ENCODE results near the gene ACTL7B. TPM values are rescaled to one million over a fixed set of nuclear protein-coding genes. Genes with fewer than 3 reads are reported as not detected.

The ACTL7B gene
- polyA plus RNA-seq, 3 donors = 0.05 TPM; not detected in 2

- H3K4me3 ChIP-seq (replicated peaks in 1 of 3; ENCODE audit: low read depth in 2 of 3, low read length in 3 of 3) = no peak overlapping the region
- H3K27me3 ChIP-seq (ENCODE audit: control insufficient read depth in 2 of 2, insufficient read depth in 2 of 2, low read length in 2 of 2) = no peaks in the 10 kb centered on the region
- H3K79me2 ChIP-seq (ENCODE audit: insufficient read depth, low read length) = no peaks in the 10 kb centered on the region
- 94% methylated on average over 4 of the region's 5 CpGs for WGBS (ENCODE audit: insufficient coverage)
- no peak overlapping the region for H3K27ac ChIP-seq (ENCODE audit: low read depth in 1 of 2, low read length in 2 of 2)
- no peak overlapping the region for H2AFZ ChIP-seq (ENCODE audit: insufficient read depth, low read depth, low read length, poor library complexity, severe bottlenecking)
- H3K36me3 ChIP-seq (replicated peaks in 1 of 2; ENCODE audit: control insufficient read depth in 1 of 2, insufficient read depth in 2 of 2, low read length in 2 of 2) = no peaks in the 10 kb centered on the region
- intact Hi-C loops (cut with micrococcal nuclease) = no loop called here
- H3K4me1 ChIP-seq (ENCODE audit: control insufficient read depth in 1 of 2, insufficient read depth in 2 of 2, low read length in 2 of 2) = peaks cover 22 to 32% of the 10 kb centered on the region in 2 donors
- H3K9me3 ChIP-seq (replicated peaks in 1 of 2; ENCODE audit: control insufficient read depth in 1 of 2, insufficient read depth in 1 of 2, low read length in 2 of 2) = no peaks in the 10 kb centered on the region
- H3K4me2 ChIP-seq (replicated peaks; ENCODE audit: extremely low read depth, low read length, poor library complexity, severe bottlenecking) = no peak overlapping the region
- DNase-seq = no peak
- no peak overlapping the region for H3K9ac ChIP-seq (ENCODE audit: insufficient read depth, low read length, poor library complexity, severe bottlenecking)
- no peak for TF ChIP-seq CTCF (IDR thresholded peaks at IDR 0.05)
- no peak overlapping the region for H3K4me3 Mint-ChIP-seq
- peak overlapping the region in 1 of 7 donors; percentile 15 for H3K27ac Mint-ChIP-seq
- no peaks in the 10 kb centered on the region for H3K36me3 Mint-ChIP-seq
- H3K9me3 Mint-ChIP-seq = peaks cover 0 to 4% (median 0%) of the 10 kb centered on the region in 7 donors
- no peaks in the 10 kb centered on the region for H4K20me1 ChIP-seq (ENCODE audit: insufficient read depth, low read length)
- H3K27me3 Mint-ChIP-seq (ENCODE audit: low read depth in 3 of 3) = peaks cover 0 to 3% (median 2%) of the 10 kb centered on the region in 3 donors
- peaks cover 25% of the 10 kb centered on the region for H3K4me1 Mint-ChIP-seq
Measured at GRCh38 chr9:108836781-108837180, 19.0 kb downstream of the ACTL7B start.

- no peak overlapping the region for H3K9ac ChIP-seq (ENCODE audit: insufficient read depth, low read length, poor library complexity, severe bottlenecking)
- 95% methylated on average over 9 of the region's 9 CpGs for WGBS (ENCODE audit: insufficient coverage)
- peak overlapping the region in 1 of 7 donors; percentile 31 for H3K27ac Mint-ChIP-seq
Measured at GRCh38 chr9:108836319-108836718, 19.5 kb downstream of the ACTL7B start.

More at GRCh38 chr9:108836319-108836718, 19.5 kb downstream of the ACTL7B start:
- intact Hi-C loops (cut with micrococcal nuclease) = no loop called here
- H3K27me3 Mint-ChIP-seq (ENCODE audit: low read depth in 3 of 3) = peaks cover 0 to 3% (median 2%) of the 10 kb centered on the region in 3 donors
- no peak overlapping the region for H3K4me3 ChIP-seq (replicated peaks in 1 of 3; ENCODE audit: low read depth in 2 of 3, low read length in 3 of 3)
- peaks cover 0 to 4% (median 0%) of the 10 kb centered on the region in 7 donors for H3K9me3 Mint-ChIP-seq
- no peaks in the 10 kb centered on the region for H3K9me3 ChIP-seq (replicated peaks in 1 of 2; ENCODE audit: control insufficient read depth in 1 of 2, insufficient read depth in 1 of 2, low read length in 2 of 2)
- H3K4me3 Mint-ChIP-seq = no peak overlapping the region
- no peak overlapping the region for H3K4me2 ChIP-seq (replicated peaks; ENCODE audit: extremely low read depth, low read length, poor library complexity, severe bottlenecking)
- H3K36me3 ChIP-seq (replicated peaks in 1 of 2; ENCODE audit: control insufficient read depth in 1 of 2, insufficient read depth in 2 of 2, low read length in 2 of 2) = no peaks in the 10 kb centered on the region
- H3K4me1 Mint-ChIP-seq = peaks cover 25% of the 10 kb centered on the region
- H3K27ac ChIP-seq (ENCODE audit: low read depth in 1 of 2, low read length in 2 of 2) = no peak overlapping the region
- no peak for DNase-seq
- H3K27me3 ChIP-seq (ENCODE audit: control insufficient read depth in 2 of 2, insufficient read depth in 2 of 2, low read length in 2 of 2) = no peaks in the 10 kb centered on the region
- no peaks in the 10 kb centered on the region for H3K79me2 ChIP-seq (ENCODE audit: insufficient read depth, low read length)
- H3K36me3 Mint-ChIP-seq = no peaks in the 10 kb centered on the region
- H4K20me1 ChIP-seq (ENCODE audit: insufficient read depth, low read length) = no peaks in the 10 kb centered on the region
- peaks cover 22 to 31% of the 10 kb centered on the region in 2 donors for H3K4me1 ChIP-seq (ENCODE audit: control insufficient read depth in 1 of 2, insufficient read depth in 2 of 2, low read length in 2 of 2)
- TF ChIP-seq CTCF (IDR thresholded peaks at IDR 0.05) = no peak
- peak overlapping the region; percentile 25 for H2AFZ ChIP-seq (ENCODE audit: insufficient read depth, low read depth, low read length, poor library complexity, severe bottlenecking)

Data from CD14-positive monocyte (primary cell).